Spleen (tissue), 7 donors: ENCODE results near the gene HBD.
"Not testable (repeated sequence)": the region's sequence is repeated elsewhere in the genome, so short reads cannot be mapped to it uniquely, and the experiment has no call there.

Experiments used
- CTCF ChIP-seq, 11 experiments: fragments of 200-600 bp in 7 of 11; fragments of 450-650 bp in 4 of 11; sonication (generic) in 4 of 11; IDR thresholded peaks in 8 of 11; conservative IDR thresholded peaks in 3 of 11; 1 replicate in 7 of 11; 2 replicates in 4 of 11; pipeline versions ENCODE4 v1.4.0 to v1.8.0; 2016 to 2021; ENCODE audit warnings: antibody characterized with exemption in 11 of 11, inconsistent platforms in 4 of 11, mild to moderate bottlenecking in 1 of 11
- POLR2A ChIP-seq, 3 donors: fragments of 450-650 bp; IDR thresholded peaks; one replicate each; pipeline ENCODE4 v1.5.1; 2017; ENCODE audit warnings: antibody characterized with exemption in 3 of 3, mild to moderate bottlenecking in 1 of 3
- POLR2AphosphoS5 ChIP-seq, 3 donors: sonication (generic); formaldehyde crosslinking; IDR thresholded peaks; one replicate each; pipeline ENCODE4 v1.5.1; 2017; ENCODE audit warnings: antibody characterized with exemption in 3 of 3
- donor health status: DM: no; HTN: no; CAD: no; lungs with moderate emphysema.
- donor health status: DM: no; HTN: no; CAD: no.
- donor health status: DM: no; HTN: no; CAD: no.

GRCh38 chr11:5254646-5255413 lies 20.5 kb upstream of the HBD start, which contains the start of gene HBG2:
- not testable (repeated sequence) for TF ChIP-seq POLR2A (IDR thresholded peaks at IDR 0.05); POLR2AphosphoS5 (IDR thresholded peaks at IDR 0.05); CTCF (IDR thresholded peaks at IDR 0.05 in 8 of 11, conservative IDR thresholded peaks at IDR 0.05 in 3 of 11)
